ENCODE results near the gene PLEKHA4.

PLEKHA4 gene, protein sequence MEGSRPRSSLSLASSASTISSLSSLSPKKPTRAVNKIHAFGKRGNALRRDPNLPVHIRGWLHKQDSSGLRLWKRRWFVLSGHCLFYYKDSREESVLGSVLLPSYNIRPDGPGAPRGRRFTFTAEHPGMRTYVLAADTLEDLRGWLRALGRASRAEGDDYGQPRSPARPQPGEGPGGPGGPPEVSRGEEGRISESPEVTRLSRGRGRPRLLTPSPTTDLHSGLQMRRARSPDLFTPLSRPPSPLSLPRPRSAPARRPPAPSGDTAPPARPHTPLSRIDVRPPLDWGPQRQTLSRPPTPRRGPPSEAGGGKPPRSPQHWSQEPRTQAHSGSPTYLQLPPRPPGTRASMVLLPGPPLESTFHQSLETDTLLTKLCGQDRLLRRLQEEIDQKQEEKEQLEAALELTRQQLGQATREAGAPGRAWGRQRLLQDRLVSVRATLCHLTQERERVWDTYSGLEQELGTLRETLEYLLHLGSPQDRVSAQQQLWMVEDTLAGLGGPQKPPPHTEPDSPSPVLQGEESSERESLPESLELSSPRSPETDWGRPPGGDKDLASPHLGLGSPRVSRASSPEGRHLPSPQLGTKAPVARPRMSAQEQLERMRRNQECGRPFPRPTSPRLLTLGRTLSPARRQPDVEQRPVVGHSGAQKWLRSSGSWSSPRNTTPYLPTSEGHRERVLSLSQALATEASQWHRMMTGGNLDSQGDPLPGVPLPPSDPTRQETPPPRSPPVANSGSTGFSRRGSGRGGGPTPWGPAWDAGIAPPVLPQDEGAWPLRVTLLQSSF

DNA sequence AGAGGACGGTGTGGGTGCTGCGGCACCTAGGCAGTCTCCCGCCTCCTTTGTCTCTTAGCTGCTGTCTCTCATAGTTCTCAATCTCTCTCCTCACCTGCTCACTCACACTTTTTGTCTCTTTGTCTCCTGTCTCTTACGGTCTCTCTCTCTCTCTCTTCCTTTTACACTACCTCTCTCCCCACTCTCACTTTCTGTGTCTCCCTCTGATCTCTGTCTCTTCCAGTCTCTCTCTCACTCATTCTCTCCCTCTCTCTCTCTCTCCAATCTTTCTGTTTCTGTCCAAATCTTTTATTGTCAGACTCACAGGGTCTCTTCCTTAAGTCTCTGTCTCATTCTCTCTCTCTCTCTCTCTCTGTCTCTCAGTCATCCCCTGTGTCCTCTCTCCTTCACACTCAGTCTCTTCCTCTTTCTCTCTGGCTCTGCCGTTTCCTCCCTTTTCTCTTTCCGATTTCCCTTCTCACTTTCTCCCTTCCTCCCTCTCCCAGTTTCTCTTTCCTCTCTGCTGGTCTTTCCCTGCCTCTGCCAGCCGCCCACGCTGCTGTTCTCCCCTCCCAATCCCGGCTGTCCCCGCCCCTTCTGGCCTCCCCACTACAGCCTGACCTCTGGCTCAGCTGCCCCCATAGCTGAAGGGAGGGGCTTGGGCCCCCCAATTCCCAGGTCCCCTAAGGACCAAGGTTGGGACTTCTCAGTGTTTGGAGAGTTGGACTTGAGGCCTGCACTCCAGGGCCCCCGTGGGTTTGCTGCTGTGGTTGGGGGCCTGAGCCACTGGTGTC lies at the start of gene PLEKHA4:
PLEKHA4 (minus strand) TSS at position 504 of the 773 bp plus-strand sequence. CDS start 997 bp downstream, outside the sequence.
- peak within 1 kb of the TSS; percentile 35 for H3K27ac ChIP-seq (ENCODE audit: low read depth, low read length)
- peak within 1 kb of the TSS; percentile 45 for H3K4me2 ChIP-seq (ENCODE audit: low read depth, low read length, poor library complexity, severe bottlenecking)
- peak within 1 kb of the TSS; percentile 45 for H3K9ac ChIP-seq (ENCODE audit: low read length)
- TF ChIP-seq EZH2phosphoT487 (conservative IDR thresholded peaks at IDR 0.05; ENCODE audit: low read length), result no peak
- TF ChIP-seq, protein P1, sequence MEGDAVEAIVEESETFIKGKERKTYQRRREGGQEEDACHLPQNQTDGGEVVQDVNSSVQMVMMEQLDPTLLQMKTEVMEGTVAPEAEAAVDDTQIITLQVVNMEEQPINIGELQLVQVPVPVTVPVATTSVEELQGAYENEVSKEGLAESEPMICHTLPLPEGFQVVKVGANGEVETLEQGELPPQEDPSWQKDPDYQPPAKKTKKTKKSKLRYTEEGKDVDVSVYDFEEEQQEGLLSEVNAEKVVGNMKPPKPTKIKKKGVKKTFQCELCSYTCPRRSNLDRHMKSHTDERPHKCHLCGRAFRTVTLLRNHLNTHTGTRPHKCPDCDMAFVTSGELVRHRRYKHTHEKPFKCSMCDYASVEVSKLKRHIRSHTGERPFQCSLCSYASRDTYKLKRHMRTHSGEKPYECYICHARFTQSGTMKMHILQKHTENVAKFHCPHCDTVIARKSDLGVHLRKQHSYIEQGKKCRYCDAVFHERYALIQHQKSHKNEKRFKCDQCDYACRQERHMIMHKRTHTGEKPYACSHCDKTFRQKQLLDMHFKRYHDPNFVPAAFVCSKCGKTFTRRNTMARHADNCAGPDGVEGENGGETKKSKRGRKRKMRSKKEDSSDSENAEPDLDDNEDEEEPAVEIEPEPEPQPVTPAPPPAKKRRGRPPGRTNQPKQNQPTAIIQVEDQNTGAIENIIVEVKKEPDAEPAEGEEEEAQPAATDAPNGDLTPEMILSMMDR (IDR thresholded peaks at IDR 0.05; ENCODE audit: insufficient read depth, low read length, poor library complexity, severe bottlenecking), result no peak
- no peaks in the 10 kb centered on the region for H3K36me3 ChIP-seq (ENCODE audit: low read length)
- H3K9me2 ChIP-seq (replicated peaks; ENCODE audit: insufficient read depth, low read length), result no peaks in the 10 kb centered on the region
- no peaks in the 10 kb centered on the region for H3K9me3 ChIP-seq (ENCODE audit: insufficient read depth, low read length)
- peaks cover 3% of the 10 kb centered on the region for H3F3A ChIP-seq (ENCODE audit: insufficient read depth)
- H3K27me3 ChIP-seq (ENCODE audit: low read length), result no peaks in the 10 kb centered on the region
- no peak within 1 kb of the TSS for H2AFZ ChIP-seq (ENCODE audit: low read depth, low read length, severe bottlenecking)
- peaks cover 10% of the 10 kb centered on the region for H3K79me2 ChIP-seq (ENCODE audit: insufficient read depth, low read length)
- H3K4me3 ChIP-seq (ENCODE audit: insufficient read depth, low read length, poor library complexity, severe bottlenecking), result no peak within 1 kb of the TSS
- no peaks in the 10 kb centered on the region for H4K20me1 ChIP-seq (ENCODE audit: low read depth, low read length)

DNA sequence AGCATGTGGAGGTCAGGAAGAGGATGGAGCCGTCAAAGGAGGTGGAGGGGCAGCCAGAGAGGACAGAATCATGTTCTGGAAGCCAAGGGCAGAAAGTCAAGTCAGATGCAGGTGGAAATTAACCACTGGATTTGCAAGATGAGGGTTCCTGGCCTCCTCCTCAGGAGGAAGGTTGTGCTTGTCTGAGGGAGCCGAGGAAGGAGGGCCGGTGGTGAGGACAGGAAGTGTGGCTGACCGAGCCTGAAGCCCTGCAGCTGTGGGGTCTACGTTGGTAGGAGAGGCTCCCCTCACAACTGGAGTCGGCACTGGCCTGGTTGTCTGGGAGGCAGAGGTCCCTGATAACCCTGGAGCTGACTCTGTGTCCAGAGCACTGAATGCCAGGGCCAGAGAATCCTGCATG lies 49.7 kb upstream of the PLEKHA4 start:
- Histone ChIP-seq H3F3A (ENCODE audit: insufficient read depth) (peaks cover 7% of the 10 kb centered on the region; the same call in 1 of the 2 replicates), H3K9me3 (ENCODE audit: insufficient read depth, low read length) (no peaks in the 10 kb centered on the region), H3K79me2 (ENCODE audit: insufficient read depth, low read length) (no peaks in the 10 kb centered on the region), H3K27ac (ENCODE audit: low read depth, low read length) (peak overlapping the region; percentile 75), H3K4me2 (ENCODE audit: low read depth, low read length, poor library complexity, severe bottlenecking) (peak overlapping the region; percentile 41), H3K27me3 (ENCODE audit: low read length) (no peaks in the 10 kb centered on the region), H4K20me1 (ENCODE audit: low read depth, low read length) (no peaks in the 10 kb centered on the region), H3K9ac (ENCODE audit: low read length) (peak overlapping the region; percentile 43), H3K36me3 (ENCODE audit: low read length) (no peaks in the 10 kb centered on the region), H2AFZ (ENCODE audit: low read depth, low read length, severe bottlenecking) (no peak overlapping the region), H3K4me3 (ENCODE audit: insufficient read depth, low read length, poor library complexity, severe bottlenecking) (peak overlapping the region; percentile 21), H3K9me2 (replicated peaks; ENCODE audit: insufficient read depth, low read length) (no peaks in the 10 kb centered on the region)
- TF ChIP-seq EZH2phosphoT487 (conservative IDR thresholded peaks at IDR 0.05; ENCODE audit: low read length), result no peak
- TF ChIP-seq, protein P1 (IDR thresholded peaks at IDR 0.05; ENCODE audit: insufficient read depth, low read length, poor library complexity, severe bottlenecking), result no peak

DNA sequence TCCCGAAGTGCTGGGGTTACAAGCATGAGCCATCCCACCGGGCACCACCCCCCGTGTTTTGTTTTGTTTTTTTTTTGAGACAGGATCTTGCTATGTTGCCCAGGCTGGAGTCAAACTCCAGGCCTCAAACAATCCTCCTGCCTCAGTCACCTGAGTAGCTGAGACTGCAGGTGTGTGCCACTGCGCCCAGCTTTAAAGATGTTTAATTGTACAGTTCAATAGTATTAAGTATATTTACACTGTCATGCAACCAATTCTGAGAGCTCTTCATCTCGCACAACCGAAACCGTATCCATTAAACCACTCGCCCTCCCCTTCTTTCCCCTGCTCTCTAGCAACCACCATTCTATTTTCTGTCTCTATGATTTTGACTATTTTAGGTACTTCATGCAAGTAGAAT lies 47.3 kb upstream of the PLEKHA4 start:
- no peak overlapping the region for H3K9ac ChIP-seq (ENCODE audit: low read length)
- no peaks in the 10 kb centered on the region for H3K9me2 ChIP-seq (replicated peaks; ENCODE audit: insufficient read depth, low read length)
- no peaks in the 10 kb centered on the region for H3K9me3 ChIP-seq (ENCODE audit: insufficient read depth, low read length)
- peaks cover 7% of the 10 kb centered on the region; the same call in 1 of the 2 replicates for H3F3A ChIP-seq (ENCODE audit: insufficient read depth)
- H3K4me3 ChIP-seq (ENCODE audit: insufficient read depth, low read length, poor library complexity, severe bottlenecking), result no peak overlapping the region
- TF ChIP-seq, protein P1 (IDR thresholded peaks at IDR 0.05; ENCODE audit: insufficient read depth, low read length, poor library complexity, severe bottlenecking), result no peak
- TF ChIP-seq EZH2phosphoT487 (conservative IDR thresholded peaks at IDR 0.05; ENCODE audit: low read length), result no peak
- H3K4me2 ChIP-seq (ENCODE audit: low read depth, low read length, poor library complexity, severe bottlenecking), result no peak overlapping the region
- no peak overlapping the region for H2AFZ ChIP-seq (ENCODE audit: low read depth, low read length, severe bottlenecking)
- no peak overlapping the region for H3K27ac ChIP-seq (ENCODE audit: low read depth, low read length)
- no peaks in the 10 kb centered on the region for H3K79me2 ChIP-seq (ENCODE audit: insufficient read depth, low read length)
- H4K20me1 ChIP-seq (ENCODE audit: low read depth, low read length), result no peaks in the 10 kb centered on the region
- no peaks in the 10 kb centered on the region for H3K27me3 ChIP-seq (ENCODE audit: low read length)
- H3K36me3 ChIP-seq (ENCODE audit: low read length), result 0 out of 2 replicates have a peak, but pooled peaks cover 3% of the 10 kb centered on the region

Measured in SU-DHL-6 (cell line).